Psoas muscle (tissue), 8 donors: ENCODE data around the gene RFLNA. TPM values are rescaled to one million over a fixed set of nuclear protein-coding genes. Genes with fewer than 3 reads are reported as not detected.

ENCODE experiments used
- ATAC-seq, 4 donors: fragments of 200-7000 bp; cut with Tn5 transposase; one replicate each; pipeline ENCODE4 v1.9.1; 2020; ENCODE audit warnings: moderate library complexity in 3 of 4, mild to moderate bottlenecking in 2 of 4
- DNase-seq, 2 donors: peaks; one replicate each; pipeline ENCODE4 v3.0.0-alpha.2; 2020
- H3K27ac ChIP-seq: fragments of 200-600 bp; one replicate; pipeline ENCODE4 v1.8.0; 2022
- H3K27me3 ChIP-seq, 3 donors: fragments of 200-600 bp in 1 of 3; one replicate each; pipeline versions ENCODE4 v1.6.1 to v1.8.0; 2013 to 2022; ENCODE audit warnings: low read length in 2 of 3, mild to moderate bottlenecking in 2 of 3, moderate library complexity in 1 of 3; ENCODE audit not compliant: insufficient read depth in 3 of 3
- H3K36me3 ChIP-seq, 2 donors: fragments of 200-600 bp in 1 of 2; one replicate each; pipeline versions ENCODE4 v1.6.1 to v1.8.0; 2013 to 2022; ENCODE audit warnings: low read depth in 1 of 2, mild to moderate bottlenecking in 1 of 2, moderate library complexity in 1 of 2; ENCODE audit not compliant: insufficient read depth in 1 of 2
- H3K4me1 ChIP-seq: fragments of 200-600 bp; one replicate; pipeline ENCODE4 v1.8.0; 2022
- H3K4me3 ChIP-seq: fragments of 200-600 bp; one replicate; pipeline ENCODE4 v1.8.0; 2022; ENCODE audit warnings: mild to moderate bottlenecking
- H3K9me3 ChIP-seq: fragments of 200-600 bp; one replicate; pipeline ENCODE4 v1.8.0; 2022
- CTCF ChIP-seq: fragments of 200-600 bp; IDR thresholded peaks from one replicate; pipeline ENCODE4 v1.8.0; 2022; ENCODE audit warnings: antibody characterized with exemption
- WGBS, 3 donors: extraction: QIAGEN DNeasy Blood & Tissue Kit; methylation state at CpG; one replicate each; pipeline versions ENCODE4 v1.1.6 to v1.1.7; 2013; 5-methylcytosine and 5-hydroxymethylcytosine counted together
- intact Hi-C, 2 donors: fragments of 100-400 bp; cut with DNase I; formaldehyde crosslinking; loops; one replicate each; pipeline versions ENCODE4 v1.11.0 to v1.14.2; 2022
- polyA plus RNA-seq, 3 donors: library from polyadenylated mRNA; stranded (reverse); fragments of 200-250 nt; gene quantifications; one replicate each; pipeline ENCODE4 v1.2.3, GENCODE V29; 2013
- total RNA-seq, 4 donors: library from RNA; stranded (reverse); fragmentation: NEBNext Ultra II Directional in 2 of 4; extraction: Animal tissue kit (Norgen Biotek cat#: 25700) in 2 of 4; gene quantifications; one replicate each; pipeline versions ENCODE4 v1.2.1 to v1.2.4, GENCODE V29; 2021 to 2023
- donor health status: healthy with polysubstance abuse.
- donor health status: DM: no; HTN: no; CAD: no; lungs with moderate emphysema.
- donor health status: Bipolar disorder and iron deficiency.
- donor health status: healthy.
- donor health status: DM: yes; HTN: yes; CAD: no.
- donor health status: DM: no; HTN: no; CAD: no.
- donor health status: DM: no; HTN: no; CAD: no.
- donor health status: DM: yes; HTN: yes; CAD: no.

The RFLNA gene
- total and polyA plus RNA-seq, 7 donors: 0.38 to 7.8 (median 0.70) TPM

GRCh38 chr12:124327362-124328043, 32.6 kb downstream of the RFLNA start:
- WGBS, 3 donors: 20 to 48% (median 28%) methylated on average over 14 to 18 of the region's 18 CpGs
- Histone ChIP-seq H3K27me3 (no peaks in the 10 kb centered on the region), H3K4me3 (no peak overlapping the region), H3K4me1 (peaks cover 16% of the 10 kb centered on the region), H3K9me3 (peaks cover 8% of the 10 kb centered on the region), H3K27ac (peak overlapping the region; percentile 84), H3K36me3 (peaks cover 17 to 76% of the 10 kb centered on the region in 2 donors)
- DNase-seq (peak in 1 of 2 donors; percentile 81), ATAC-seq (peak; percentile 60 to 88 (median 82))
- no peak for TF ChIP-seq CTCF
- intact Hi-C loops: loop anchor here in 1 of 2 donors (2.0 kb wide), 1 partner anchor 71 kb away; no protein-coding TSS in a partner anchor

DNA sequence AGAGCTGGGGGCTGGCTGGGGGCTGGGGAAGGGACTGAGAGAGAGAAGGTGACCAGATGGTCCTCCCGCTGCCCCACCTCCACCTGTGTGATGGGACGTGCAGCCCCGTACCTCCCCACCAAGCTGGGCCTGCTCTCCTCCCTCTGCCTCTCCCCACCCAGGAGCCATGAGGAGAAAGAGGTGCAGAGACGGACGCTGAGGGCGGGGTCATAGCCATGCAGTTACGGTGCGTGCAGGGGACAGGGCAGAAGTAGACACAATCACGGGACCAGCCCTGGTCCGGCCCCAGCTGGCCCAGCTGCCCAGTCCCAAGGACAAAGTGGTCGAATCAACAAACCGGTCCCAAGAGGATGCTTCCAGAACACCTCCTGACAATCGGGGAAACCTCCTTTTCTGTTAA, 33.2 kb downstream of the RFLNA start:
- no peaks in the 10 kb centered on the region for H3K27me3 ChIP-seq
- H3K9me3 ChIP-seq: peaks cover 8% of the 10 kb centered on the region
- DNase-seq: peak in 1 of 2 donors; percentile 79
- no peak for TF ChIP-seq CTCF
- no peak overlapping the region for H3K4me3 ChIP-seq
- H3K4me1 ChIP-seq: peaks cover 16% of the 10 kb centered on the region
- intact Hi-C loops: loop anchor here in 1 of 2 donors (2.0 kb wide), 1 partner anchor 71 kb away; no protein-coding TSS in a partner anchor
- peak overlapping the region; percentile 84 for H3K27ac ChIP-seq
- ATAC-seq: peak; percentile 45 to 81 (median 70)
- WGBS, 3 donors: 20 to 32% (median 30%) methylated on average over 13 of the region's 13 CpGs
- peaks cover 17 to 82% of the 10 kb centered on the region in 2 donors for H3K36me3 ChIP-seq

GRCh38 chr12:124328636-124329035, 33.7 kb downstream of the RFLNA start:
- intact Hi-C loops: loop anchor here in 1 of 2 donors (2.0 kb wide), 1 partner anchor 70 kb away; no protein-coding TSS in a partner anchor
- H3K36me3 ChIP-seq: peaks cover 16 to 81% of the 10 kb centered on the region in 2 donors
- TF ChIP-seq CTCF: no peak
- DNase-seq (no peak), ATAC-seq (no peak)
- WGBS, 3 donors: 60 to 76% (median 61%) methylated on average over 14 of the region's 14 CpGs
- H3K9me3 ChIP-seq: peaks cover 6% of the 10 kb centered on the region
- H3K4me3 ChIP-seq: no peak overlapping the region
- no peaks in the 10 kb centered on the region for H3K27me3 ChIP-seq
- peaks cover 16% of the 10 kb centered on the region for H3K4me1 ChIP-seq
- peak overlapping the region; percentile 84 for H3K27ac ChIP-seq

- H3K36me3 ChIP-seq: peaks cover 20 to 82% of the 10 kb centered on the region in 2 donors
- no peaks in the 10 kb centered on the region for H3K27me3 ChIP-seq
- H3K4me1 ChIP-seq: peaks cover 13% of the 10 kb centered on the region
- no peak overlapping the region for H3K4me3 ChIP-seq
- no peaks in the 10 kb centered on the region for H3K9me3 ChIP-seq
- peak; percentile 12 for TF ChIP-seq CTCF
- no peak for ATAC-seq
- DNase-seq: no peak
- intact Hi-C loops: no loop called here
- no peak overlapping the region for H3K27ac ChIP-seq
- 87 to 91% (median 88%) methylated on average over 15 of the region's 15 CpGs for WGBS, 3 donors
Observed at GRCh38 chr12:124332058-124332672, 37.3 kb downstream of the RFLNA start.
